T-cell (primary cell): ENCODE data around the gene CAMK2D. TPM values are rescaled to one million over a fixed set of nuclear protein-coding genes. Genes with fewer than 3 reads are reported as not detected.

Experiments
- ATAC-seq, 4 experiments: fragments of 200-7000 bp in 3 of 4; fragments of 150-1000 bp in 1 of 4; cut with Tn5 transposase; replicated peaks in 1 of 4; 1 replicate in 3 of 4; 2 replicates in 1 of 4; pipeline ENCODE4 v1.10.0; 2021; ENCODE audit warnings: moderate library complexity in 3 of 4, mild to moderate bottlenecking in 2 of 4, moderate number of reproducible peaks in 1 of 4
- CTCF ChIA-PET, 2 donors: fragments of 300-600 bp; sonication (Branson Sonifier 250); formaldehyde crosslinking; loops; one replicate each; lab custom pipeline; 2022; ENCODE audit warnings: antibody characterized with exemption in 2 of 2; lab: Charles Lee
- POLR2A ChIA-PET, 2 donors: fragments of 300-600 bp; sonication (Branson Sonifier 250); formaldehyde crosslinking; loops; one replicate each; lab custom pipeline; 2022; ENCODE audit warnings: antibody characterized with exemption in 2 of 2; lab: Charles Lee
- DNase-seq, 35 experiments: peaks; one replicate each; pipeline versions ENCODE4 v3.0.0 to v3.0.0-alpha.2; 2013 to 2023
- H3K27ac ChIP-seq: one replicate; pipeline ENCODE4 v1.5.1; 2013; ENCODE audit warnings: low read length
- H3K27me3 ChIP-seq, 2 experiments: replicated peaks in 1 of 2; 1 replicate in 1 of 2; 2 replicates in 1 of 2; pipeline versions ENCODE4 v1.6.1 to v1.7.0; 2013; ENCODE audit warnings: low read length in 1 of 2, mixed read lengths in 1 of 2; ENCODE audit not compliant: control insufficient read depth in 2 of 2, insufficient read depth in 2 of 2; ENCODE audit errors: extremely low read depth in 1 of 2
- H3K36me3 ChIP-seq, 2 donors: 1 replicate in 1 of 2; 2 replicates in 1 of 2; pipeline versions ENCODE4 v1.6.1 to v1.7.0; 2013; ENCODE audit warnings: low read length in 1 of 2; ENCODE audit not compliant: control insufficient read depth in 2 of 2, insufficient read depth in 1 of 2; ENCODE audit errors: extremely low read depth in 1 of 2
- H3K4me1 ChIP-seq, 2 experiments: 1 replicate in 1 of 2; 2 replicates in 1 of 2; pipeline versions ENCODE4 v1.6.1 to v1.7.0; 2013; ENCODE audit warnings: low read length in 2 of 2, mixed read lengths in 1 of 2; ENCODE audit not compliant: insufficient read depth in 2 of 2, control insufficient read depth in 1 of 2; ENCODE audit errors: extremely low read depth in 1 of 2
- H3K4me3 ChIP-seq, 2 donors: 1 replicate in 1 of 2; 2 replicates in 1 of 2; pipeline versions ENCODE4 v1.5.1 to v1.7.0; 2013; ENCODE audit warnings: mild to moderate bottlenecking in 2 of 2, low read length in 1 of 2, moderate library complexity in 1 of 2; ENCODE audit not compliant: control insufficient read depth in 1 of 2; ENCODE audit errors: extremely low read depth in 1 of 2
- H3K9me3 ChIP-seq: 2 replicates; pipeline ENCODE4 v1.7.0; 2013
- H3K27ac Mint-ChIP-seq, 2 donors: one replicate each; pipeline ENCODE4 v1.8.0; 2020 to 2021; ENCODE audit warnings: mild to moderate bottlenecking in 2 of 2, mixed read lengths in 2 of 2
- H3K27me3 Mint-ChIP-seq, 2 donors: one replicate each; pipeline ENCODE4 v1.8.0; 2021 to 2022; ENCODE audit warnings: mixed read lengths in 2 of 2
- H3K36me3 Mint-ChIP-seq: one replicate; pipeline ENCODE4 v1.8.0; 2021; ENCODE audit warnings: mixed read lengths
- H3K4me1 Mint-ChIP-seq, 3 donors: one replicate each; pipeline ENCODE4 v1.8.0; 2020 to 2022; ENCODE audit warnings: mixed read lengths in 3 of 3, mild to moderate bottlenecking in 1 of 3
- H3K4me3 Mint-ChIP-seq, 3 donors: one replicate each; pipeline ENCODE4 v1.8.0; 2020 to 2022; ENCODE audit warnings: mild to moderate bottlenecking in 3 of 3, mixed read lengths in 3 of 3, moderate library complexity in 3 of 3
- H3K9me3 Mint-ChIP-seq, 3 donors: one replicate each; pipeline ENCODE4 v1.8.0; 2020 to 2022; ENCODE audit warnings: mixed read lengths in 3 of 3
- WGBS: methylation state at CpG from one replicate; pipeline ENCODE4 v1.1.5; 2013; ENCODE audit warnings: missing lambda C conversion rate; ENCODE audit not compliant: insufficient coverage; 5-methylcytosine and 5-hydroxymethylcytosine counted together
- total RNA-seq, 35 experiments: library from RNA in 6 of 35; stranded (reverse) in 6 of 35; fragments of 120-200 nt in 1 of 35; gene quantifications; one replicate each; pipeline versions ENCODE4 v1.2.1 to v1.2.4 and lab custom pipeline; 2013 to 2026

CAMK2D gene
- total RNA-seq, 5 donors from 2014 or later (not counting 1 experiment from before 2014, with no cell fraction given), result 30.9 to 36.2 (median 35.4) TPM

DNA sequence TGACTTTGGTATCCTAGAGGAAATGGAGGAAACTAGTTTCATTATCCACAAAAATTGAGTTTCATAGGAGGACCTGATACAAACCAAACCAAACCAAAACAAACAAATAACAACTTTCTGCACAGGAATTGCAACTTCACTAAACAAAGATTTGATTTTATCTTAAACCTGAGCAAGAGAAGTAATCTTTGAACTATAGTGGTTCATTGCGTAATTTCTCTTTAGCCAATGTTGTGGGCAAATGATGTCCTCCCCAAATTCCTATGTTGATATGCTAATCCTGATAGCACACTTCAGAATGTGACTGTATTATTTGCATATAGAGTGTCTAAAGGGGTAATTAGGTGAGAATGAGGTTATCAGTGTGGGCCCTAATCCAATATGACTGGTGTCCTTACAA, 102.4 kb downstream of the CAMK2D start:
- H3K4me1 Mint-ChIP-seq, result peaks cover 31 to 33% (median 32%) of the 10 kb centered on the region in 3 donors
- H3K27ac ChIP-seq, result no peak overlapping the region
- H3K4me3 Mint-ChIP-seq, result no peak overlapping the region
- H3K36me3 ChIP-seq, result peaks cover 0 to 4% of the 10 kb centered on the region in 2 donors
- H3K9me3 Mint-ChIP-seq, result no peaks in the 10 kb centered on the region
- DNase-seq, result no peak
- no peaks in the 10 kb centered on the region for H3K27me3 Mint-ChIP-seq
- CTCF ChIA-PET, result no interaction called here
- POLR2A ChIA-PET, result interaction anchor here in 1 of 2 donors (0.5 kb wide), 1 partner anchor 20 kb away, joined by 4 read pairs; no protein-coding TSS in a partner anchor
- no peaks in the 10 kb centered on the region for H3K27me3 ChIP-seq
- H3K9me3 ChIP-seq, result no peaks in the 10 kb centered on the region
- no peak overlapping the region for H3K4me3 ChIP-seq
- WGBS, result no CpG with 5 or more reads among the region's 1 CpG
- no peak overlapping the region for H3K27ac Mint-ChIP-seq
- no peak for ATAC-seq
- peaks cover 37% of the 10 kb centered on the region for H3K36me3 Mint-ChIP-seq
- H3K4me1 ChIP-seq, result no peaks in the 10 kb centered on the region

DNA sequence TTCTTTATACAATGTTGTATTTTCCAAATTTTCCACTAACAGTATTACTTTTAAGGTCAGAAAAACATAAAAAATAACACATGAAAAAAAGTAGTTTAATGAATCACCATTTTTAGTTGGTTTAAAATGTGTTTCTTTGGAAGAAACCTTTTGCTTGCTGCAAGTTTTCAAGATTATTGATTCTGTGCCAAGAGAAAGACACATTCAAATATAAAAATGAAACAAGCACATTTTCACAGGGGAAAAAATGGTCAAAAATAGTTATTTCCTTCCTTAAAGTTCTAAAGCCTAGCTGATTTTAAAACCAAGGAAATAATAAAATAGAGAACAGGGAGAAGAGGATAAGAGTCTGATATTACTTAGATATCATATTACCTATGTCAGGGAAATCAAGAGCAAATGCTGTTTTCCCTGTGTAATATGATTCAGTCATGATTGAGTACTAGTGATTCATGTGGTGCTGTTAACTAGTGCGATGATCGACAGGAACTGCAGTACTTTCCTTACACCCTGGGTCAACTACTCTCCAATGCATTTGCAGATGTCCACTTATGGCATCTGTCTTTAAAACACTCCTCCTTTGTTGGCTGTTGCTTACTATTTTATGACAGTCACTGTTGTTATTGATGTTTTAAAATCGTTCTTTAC, 103.8 kb downstream of the CAMK2D start:
- H3K27ac Mint-ChIP-seq, result no peak overlapping the region
- CTCF ChIA-PET, result interaction anchor here in 1 of 2 donors (0.6 kb wide), 1 partner anchor 11 kb away, joined by 3 read pairs; no protein-coding TSS in a partner anchor
- POLR2A ChIA-PET, result no interaction called here
- Histone ChIP-seq H3K27me3 (no peaks in the 10 kb centered on the region), H3K9me3 (no peaks in the 10 kb centered on the region), H3K27ac (no peak overlapping the region), H3K4me1 (no peaks in the 10 kb centered on the region), H3K4me3 (no peak overlapping the region), H3K36me3 (peaks cover 0 to 4% of the 10 kb centered on the region in 2 donors)
- DNase-seq (no peak), ATAC-seq (no peak)
- no peaks in the 10 kb centered on the region for H3K27me3 Mint-ChIP-seq
- H3K9me3 Mint-ChIP-seq, result no peaks in the 10 kb centered on the region
- H3K4me1 Mint-ChIP-seq, result peaks cover 33 to 39% (median 35%) of the 10 kb centered on the region in 3 donors
- peaks cover 34% of the 10 kb centered on the region for H3K36me3 Mint-ChIP-seq
- H3K4me3 Mint-ChIP-seq, result no peak overlapping the region
- no CpG with 5 or more reads among the region's 3 CpGs for WGBS

DNA sequence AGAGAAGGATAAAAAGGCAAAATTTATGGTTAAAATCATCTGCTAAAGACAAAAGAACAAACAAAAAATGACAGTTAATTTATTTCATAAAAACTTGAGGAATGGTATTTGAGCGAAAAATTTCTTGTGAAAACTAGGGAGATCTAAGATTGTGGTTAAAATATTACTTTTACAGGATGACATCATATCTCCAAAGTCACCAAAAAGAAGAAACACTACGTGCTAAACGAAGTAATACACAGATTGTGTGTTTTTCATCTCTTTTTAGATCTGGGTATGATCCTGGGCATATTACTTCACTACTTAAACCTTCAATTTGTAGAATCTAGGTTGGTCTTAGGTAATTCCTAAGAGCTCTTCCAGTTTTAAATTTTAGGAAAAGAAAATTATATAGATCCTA, 107.7 kb downstream of the CAMK2D start:
- no peak overlapping the region for H3K27ac ChIP-seq
- Mint-ChIP-seq H3K4me1 (peaks cover 39 to 42% (median 41%) of the 10 kb centered on the region in 3 donors), H3K9me3 (no peaks in the 10 kb centered on the region), H3K27me3 (no peaks in the 10 kb centered on the region), H3K27ac (no peak overlapping the region), H3K4me3 (no peak overlapping the region), H3K36me3 (peaks cover 28% of the 10 kb centered on the region)
- WGBS, result no CpG with 5 or more reads among the region's 3 CpGs
- H3K4me1 ChIP-seq, result no peaks in the 10 kb centered on the region
- POLR2A ChIA-PET, result no interaction called here
- H3K36me3 ChIP-seq, result no peaks in the 10 kb centered on the region
- no peaks in the 10 kb centered on the region for H3K27me3 ChIP-seq
- CTCF ChIA-PET, result no interaction called here
- no peak overlapping the region for H3K4me3 ChIP-seq
- DNase-seq, result no peak
- no peaks in the 10 kb centered on the region for H3K9me3 ChIP-seq
- no peak for ATAC-seq

DNA sequence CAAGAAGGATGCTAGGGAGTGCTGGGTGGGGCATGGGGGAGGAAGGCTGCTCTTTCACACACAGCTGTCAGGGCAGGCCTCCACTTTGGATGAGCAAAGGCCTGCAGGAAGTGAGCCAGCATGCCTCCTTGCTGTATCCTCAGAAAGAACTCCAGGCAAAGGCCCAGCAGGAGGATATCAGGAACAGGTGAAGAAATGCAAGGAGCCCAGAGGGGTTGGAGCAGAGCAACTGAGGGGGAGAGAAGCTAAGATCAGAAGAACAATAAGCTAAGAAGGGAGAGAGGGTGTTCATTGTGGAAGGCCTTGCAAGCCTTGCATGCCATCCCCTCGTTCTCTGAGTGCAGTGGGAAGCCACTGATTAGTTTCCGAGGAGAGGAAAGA, 115.1 kb downstream of the CAMK2D start:
- H3K4me3 Mint-ChIP-seq, result no peak overlapping the region
- no peak overlapping the region for H3K27ac Mint-ChIP-seq
- H3K4me3 ChIP-seq, result no peak overlapping the region
- DNase-seq, result no peak
- H3K4me1 Mint-ChIP-seq, result peaks cover 25 to 42% (median 39%) of the 10 kb centered on the region in 3 donors
- peaks cover 24% of the 10 kb centered on the region for H3K36me3 Mint-ChIP-seq
- no peaks in the 10 kb centered on the region for H3K4me1 ChIP-seq
- no peak overlapping the region for H3K27ac ChIP-seq
- ChIA-PET POLR2A (interaction anchor here in 1 of 2 donors (0.6 kb wide), 1 partner anchor 76 kb away, joined by 4 read pairs; no protein-coding TSS in a partner anchor), CTCF (no interaction called here)
- no peaks in the 10 kb centered on the region for H3K27me3 ChIP-seq
- H3K36me3 ChIP-seq, result peaks cover 0 to 2% of the 10 kb centered on the region in 2 donors
- no peak for ATAC-seq
- H3K27me3 Mint-ChIP-seq, result no peaks in the 10 kb centered on the region
- no peaks in the 10 kb centered on the region for H3K9me3 Mint-ChIP-seq
- no peaks in the 10 kb centered on the region for H3K9me3 ChIP-seq
- 92% methylated on average over 2 of the region's 2 CpGs for WGBS

- CTCF ChIA-PET, result no interaction called here
- Histone ChIP-seq H3K4me1 (no peaks in the 10 kb centered on the region), H3K36me3 (peaks cover 0 to 2% of the 10 kb centered on the region in 2 donors), H3K27ac (no peak overlapping the region), H3K27me3 (no peaks in the 10 kb centered on the region), H3K4me3 (no peak overlapping the region), H3K9me3 (no peaks in the 10 kb centered on the region)
- 92% methylated on average over 1 of the region's 5 CpGs for WGBS
- no peak overlapping the region for H3K4me3 Mint-ChIP-seq
- H3K27me3 Mint-ChIP-seq, result no peaks in the 10 kb centered on the region
- H3K9me3 Mint-ChIP-seq, result no peaks in the 10 kb centered on the region
- POLR2A ChIA-PET, result interaction anchor here in 1 of 2 donors (0.7 kb wide), 1 partner anchor 29 kb away, joined by 4 read pairs; no protein-coding TSS in a partner anchor
- H3K27ac Mint-ChIP-seq, result no peak overlapping the region
- peaks cover 27 to 46% (median 41%) of the 10 kb centered on the region in 3 donors for H3K4me1 Mint-ChIP-seq
- H3K36me3 Mint-ChIP-seq, result peaks cover 24% of the 10 kb centered on the region
- ATAC-seq, result no peak
- no peak for DNase-seq
Measured at GRCh38 chr4:113645771-113646441, 115.6 kb downstream of the CAMK2D start.

DNA sequence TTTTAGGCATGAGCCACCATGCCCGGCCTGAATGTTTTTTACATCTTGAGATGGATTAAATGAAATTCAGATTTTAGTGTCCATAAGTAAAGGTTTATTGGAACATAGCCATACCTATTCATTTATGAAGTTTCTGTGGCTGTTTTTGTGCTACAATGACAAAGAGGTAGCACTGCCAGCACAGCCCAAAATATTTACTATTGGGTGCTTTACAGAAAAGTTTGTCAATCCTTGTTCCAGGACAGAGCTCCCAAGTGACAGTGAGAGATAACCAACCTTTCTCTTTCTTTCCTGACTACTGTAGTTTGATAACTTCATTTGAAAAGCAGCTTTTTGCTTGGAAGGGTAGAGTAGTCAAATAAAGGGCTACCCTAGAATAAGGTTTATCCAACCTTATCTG, 116.2 kb downstream of the CAMK2D start:
- POLR2A ChIA-PET, result interaction anchor here in 1 of 2 donors (0.7 to 0.8 kb wide), 2 partner anchors 15 to 29 kb away, joined by 4 read pairs; no protein-coding TSS in a partner anchor
- Histone ChIP-seq H3K36me3 (peaks cover 0 to 2% of the 10 kb centered on the region in 2 donors), H3K27ac (no peak overlapping the region), H3K27me3 (no peaks in the 10 kb centered on the region), H3K4me1 (no peaks in the 10 kb centered on the region), H3K4me3 (no peak overlapping the region), H3K9me3 (no peaks in the 10 kb centered on the region)
- no CpG with 5 or more reads among the region's 1 CpG for WGBS
- Mint-ChIP-seq H3K4me3 (no peak overlapping the region), H3K9me3 (no peaks in the 10 kb centered on the region), H3K27me3 (no peaks in the 10 kb centered on the region), H3K27ac (no peak overlapping the region), H3K36me3 (peaks cover 24% of the 10 kb centered on the region), H3K4me1 (peaks cover 33 to 52% (median 45%) of the 10 kb centered on the region in 3 donors)
- ATAC-seq (no peak), DNase-seq (no peak)
- CTCF ChIA-PET, result no interaction called here
